Naive thymus-derived CD4-positive, alpha-beta T cell (primary cell): ENCODE results near the gene CCDC127. TPM values are rescaled to one million over a fixed set of nuclear protein-coding genes. Genes with fewer than 3 reads are reported as not detected.
"Not testable (repeated sequence)": the region's sequence is repeated elsewhere in the genome, so short reads cannot be mapped to it uniquely, and the experiment has no call there.

ENCODE experiments used
- ATAC-seq: fragments of 150-1000 bp; cut with Tn5 transposase; 2 replicates; pipeline ENCODE4 v1.10.0; 2021; ENCODE audit warnings: mild to moderate bottlenecking, moderate library complexity
- CTCF ChIA-PET: fragments of 350-600 bp; sonication (Branson Sonifier 250); formaldehyde crosslinking; loops from one replicate; lab custom pipeline; 2021; ENCODE audit warnings: antibody characterized with exemption; lab: Charles Lee
- POLR2A ChIA-PET: fragments of 350-600 bp; sonication (Branson Sonifier 250); formaldehyde crosslinking; loops from one replicate; lab custom pipeline; 2021; ENCODE audit warnings: antibody characterized with exemption, inconsistent platforms; lab: Charles Lee
- DNase-seq, 9 donors: peaks; one replicate each; pipeline versions ENCODE4 v3.0.0 to v3.0.0-alpha.2; 2020 to 2022; ENCODE audit warnings: mixed read lengths in 1 of 9
- H3K27ac ChIP-seq: one replicate; pipeline ENCODE4 v1.7.0; 2013; ENCODE audit warnings: mild to moderate bottlenecking, low read depth, low read length, moderate library complexity
- H3K27me3 ChIP-seq, 2 donors: one replicate each; pipeline ENCODE4 v1.7.0; 2013; ENCODE audit warnings: low read length in 2 of 2, mild to moderate bottlenecking in 2 of 2, moderate library complexity in 2 of 2; ENCODE audit not compliant: control insufficient read depth in 2 of 2, insufficient read depth in 2 of 2
- H3K36me3 ChIP-seq, 3 experiments: 1 replicate in 2 of 3; 2 replicates in 1 of 3; pipeline ENCODE4 v1.7.0; 2013; ENCODE audit warnings: low read length in 3 of 3, mild to moderate bottlenecking in 3 of 3, moderate library complexity in 1 of 3; ENCODE audit not compliant: insufficient read depth in 3 of 3, control insufficient read depth in 2 of 3
- H3K4me1 ChIP-seq, 2 donors: one replicate each; pipeline ENCODE4 v1.7.0; 2013; ENCODE audit warnings: low read length in 2 of 2, mild to moderate bottlenecking in 2 of 2, moderate library complexity in 1 of 2; ENCODE audit not compliant: control insufficient read depth in 2 of 2, insufficient read depth in 2 of 2
- H3K4me3 ChIP-seq: 2 replicates; pipeline ENCODE4 v1.7.0; 2013; ENCODE audit warnings: mild to moderate bottlenecking, low read length
- H3K9me3 ChIP-seq, 3 experiments: 1 replicate in 2 of 3; 2 replicates in 1 of 3; pipeline ENCODE4 v1.7.0; 2013; ENCODE audit warnings: low read length in 3 of 3; ENCODE audit not compliant: control insufficient read depth in 2 of 3
- H3K27ac Mint-ChIP-seq, 9 donors: one replicate each; pipeline ENCODE4 v1.8.0; 2020 to 2022; ENCODE audit warnings: mixed read lengths in 9 of 9, mild to moderate bottlenecking in 8 of 9, moderate library complexity in 5 of 9, inconsistent platforms in 2 of 9
- H3K27me3 Mint-ChIP-seq, 5 donors: one replicate each; pipeline ENCODE4 v1.8.0; 2021 to 2022; ENCODE audit warnings: mixed read lengths in 5 of 5, mild to moderate bottlenecking in 1 of 5
- H3K36me3 Mint-ChIP-seq, 5 donors: one replicate each; pipeline ENCODE4 v1.8.0; 2020 to 2022; ENCODE audit warnings: mixed read lengths in 5 of 5, mild to moderate bottlenecking in 3 of 5, inconsistent platforms in 1 of 5
- H3K4me1 Mint-ChIP-seq, 7 donors: one replicate each; pipeline ENCODE4 v1.8.0; 2020 to 2022; ENCODE audit warnings: mixed read lengths in 7 of 7, mild to moderate bottlenecking in 3 of 7, inconsistent platforms in 1 of 7
- H3K4me3 Mint-ChIP-seq, 10 donors: one replicate each; pipeline ENCODE4 v1.8.0; 2020 to 2022; ENCODE audit warnings: mild to moderate bottlenecking in 10 of 10, mixed read lengths in 10 of 10, moderate library complexity in 6 of 10, inconsistent platforms in 2 of 10
- H3K9me3 Mint-ChIP-seq, 11 donors: one replicate each; pipeline ENCODE4 v1.8.0; 2020 to 2022; ENCODE audit warnings: mixed read lengths in 11 of 11, mild to moderate bottlenecking in 4 of 11, inconsistent platforms in 1 of 11, moderate library complexity in 1 of 11
- intact Hi-C, 2 donors: fragments of 100-400 bp; cut with micrococcal nuclease; formaldehyde crosslinking; loops; one replicate each; pipeline ENCODE4 v1.15.1; 2023
- polyA plus RNA-seq, 2 donors: library from polyadenylated mRNA; unstranded; fragments of 300-500 nt; fragmentation: Illumina TruSeq; gene quantifications; one replicate each; pipeline ENCODE4 v1.2.3, GENCODE V29; 2021
- total RNA-seq, 6 experiments: library from RNA in 5 of 6; stranded (reverse) in 5 of 6; gene quantifications; 1 replicate in 5 of 6; 2 replicates in 1 of 6; pipeline ENCODE4 v1.2.3 and lab custom pipeline; 2021 to 2026

Gene CCDC127
- total and polyA plus RNA-seq, 7 experiments from 2014 or later: 2.9 to 9.7 (median 5.6) TPM

- H3K9me3 ChIP-seq, DNase-seq, H3K4me1 ChIP-seq, H3K4me3 ChIP-seq, H3K9me3 Mint-ChIP-seq, H3K27ac Mint-ChIP-seq, H3K27ac ChIP-seq, H3K4me1 Mint-ChIP-seq, ATAC-seq, H3K27me3 Mint-ChIP-seq, POLR2A ChIA-PET, H3K4me3 Mint-ChIP-seq, CTCF ChIA-PET, intact Hi-C loops, H3K27me3 ChIP-seq: not testable (repeated sequence)
- H3K36me3 ChIP-seq: peaks cover 4 to 52% (median 7%) of the 10 kb centered on the region in 3 experiments
- peaks cover 15 to 53% (median 31%) of the 10 kb centered on the region in 5 donors for H3K36me3 Mint-ChIP-seq
Observed at GRCh38 chr5:251016-251415, 33.1 kb upstream of the CCDC127 start.

- H3K27me3 Mint-ChIP-seq, H3K4me3 Mint-ChIP-seq, intact Hi-C loops, H3K4me1 ChIP-seq, H3K27me3 ChIP-seq, H3K4me3 ChIP-seq, CTCF ChIA-PET, H3K9me3 Mint-ChIP-seq, POLR2A ChIA-PET, H3K9me3 ChIP-seq, DNase-seq, H3K27ac ChIP-seq, H3K4me1 Mint-ChIP-seq, H3K27ac Mint-ChIP-seq: not testable (repeated sequence)
- peaks cover 4 to 57% (median 7%) of the 10 kb centered on the region in 3 experiments for H3K36me3 ChIP-seq
- peak; percentile 57 for ATAC-seq
- H3K36me3 Mint-ChIP-seq: peaks cover 17 to 54% (median 31%) of the 10 kb centered on the region in 5 donors
Observed at GRCh38 chr5:250396-250795, 32.4 kb upstream of the CCDC127 start.

- H3K27ac ChIP-seq, H3K9me3 ChIP-seq, ATAC-seq, H3K27ac Mint-ChIP-seq, H3K4me3 ChIP-seq, H3K4me1 ChIP-seq, H3K4me3 Mint-ChIP-seq, H3K27me3 ChIP-seq, CTCF ChIA-PET, DNase-seq, intact Hi-C loops, H3K27me3 Mint-ChIP-seq: not testable (repeated sequence)
- Mint-ChIP-seq H3K4me1 (peaks cover 3 to 26% (median 22%) of the 10 kb centered on the region in 7 donors), H3K9me3 (peaks cover 0 to 11% (median 0%) of the 10 kb centered on the region in 11 donors), H3K36me3 (peaks cover 34 to 55% (median 40%) of the 10 kb centered on the region in 5 donors)
- peaks cover 0 to 45% (median 17%) of the 10 kb centered on the region in 3 experiments for H3K36me3 ChIP-seq
- POLR2A ChIA-PET: interaction anchor here (0.6 kb wide), 1 partner anchor 26 kb away, joined by 3 read pairs; no protein-coding TSS in a partner anchor
Observed at GRCh38 chr5:245717-246116, 27.8 kb upstream of the CCDC127 start.

- H3K27ac ChIP-seq: peak overlapping the region; percentile 36
- POLR2A ChIA-PET: interaction anchor here (0.7 to 1.4 kb wide), 2 partner anchors 25 to 155 kb away, joined by 3 to 7 read pairs; partner anchors contain the start of genes CCDC127 and SDHA
- CTCF ChIA-PET: not testable (repeated sequence)
Observed at GRCh38 chr5:243683-244367, 25.9 kb upstream of the CCDC127 start.

GRCh38 chr5:241045-241669, 23.2 kb upstream of the CCDC127 start:
- H3K27ac Mint-ChIP-seq: peak overlapping the region in 2 of 9 donors; percentile 14 to 25
- CTCF ChIA-PET: not testable (repeated sequence)

More at GRCh38 chr5:243683-244367, 25.9 kb upstream of the CCDC127 start:
- H3K36me3 ChIP-seq: peaks cover 3 to 52% (median 17%) of the 10 kb centered on the region in 3 experiments
- Mint-ChIP-seq H3K27ac (peak overlapping the region in 8 of 9 donors; percentile 70 to 91 (median 82)), H3K4me1 (peaks cover 3 to 26% (median 22%) of the 10 kb centered on the region in 7 donors), H3K9me3 (peaks cover 0 to 12% (median 0%) of the 10 kb centered on the region in 11 donors), H3K36me3 (peaks cover 35 to 60% (median 39%) of the 10 kb centered on the region in 5 donors), H3K4me3 (peak overlapping the region; percentile 43 to 79 (median 63))
- H3K9me3 ChIP-seq, ATAC-seq, H3K4me3 ChIP-seq, H3K4me1 ChIP-seq, H3K27me3 ChIP-seq, H3K27me3 Mint-ChIP-seq: not testable (repeated sequence)
- DNase-seq: peak in 5 of 9 donors; percentile 7 to 45 (median 30)
- intact Hi-C loops: loop anchor here in 1 of 2 donors (2.0 kb wide), 1 partner anchor 25 kb away; the partner anchor contains the start of genes CCDC127 and SDHA

GRCh38 chr5:240550-240949, 22.6 kb upstream of the CCDC127 start:
- H3K27ac ChIP-seq, H3K4me3 ChIP-seq, POLR2A ChIA-PET, H3K9me3 ChIP-seq, DNase-seq, H3K27me3 ChIP-seq, H3K27ac Mint-ChIP-seq, CTCF ChIA-PET, ATAC-seq, H3K4me3 Mint-ChIP-seq, H3K27me3 Mint-ChIP-seq, H3K4me1 ChIP-seq, intact Hi-C loops: not testable (repeated sequence)
- peaks cover 17 to 52% (median 29%) of the 10 kb centered on the region in 5 donors for H3K36me3 Mint-ChIP-seq
- H3K9me3 Mint-ChIP-seq: peaks cover 0 to 12% (median 0%) of the 10 kb centered on the region in 11 donors
- H3K4me1 Mint-ChIP-seq: peaks cover 3 to 26% (median 22%) of the 10 kb centered on the region in 7 donors
- peaks cover 4 to 43% (median 13%) of the 10 kb centered on the region in 3 experiments for H3K36me3 ChIP-seq

More at GRCh38 chr5:241045-241669, 23.2 kb upstream of the CCDC127 start:
- H3K9me3 Mint-ChIP-seq: peaks cover 0 to 12% (median 0%) of the 10 kb centered on the region in 11 donors
- peaks cover 22 to 51% (median 29%) of the 10 kb centered on the region in 5 donors for H3K36me3 Mint-ChIP-seq
- H3K9me3 ChIP-seq, POLR2A ChIA-PET, H3K27ac ChIP-seq, intact Hi-C loops, ATAC-seq, H3K4me1 ChIP-seq, H3K4me3 Mint-ChIP-seq, H3K27me3 ChIP-seq, H3K4me3 ChIP-seq, H3K27me3 Mint-ChIP-seq, DNase-seq: not testable (repeated sequence)
- peaks cover 3 to 26% (median 22%) of the 10 kb centered on the region in 7 donors for H3K4me1 Mint-ChIP-seq
- H3K36me3 ChIP-seq: peaks cover 3 to 45% (median 13%) of the 10 kb centered on the region in 3 experiments
